Endothelial cell of umbilical vein (primary cell): ENCODE results near the gene HIVEP3. TPM values are rescaled to one million over a fixed set of nuclear protein-coding genes. Genes with fewer than 3 reads are reported as not detected.

Experiments
- BruUV-seq: library from RNA; stranded (reverse); fragments of 400-500 nt; replicated peaks from 2 replicates; lab custom pipeline; 2021; lab: Mats Ljungman, UMichigan
- CTCF ChIA-PET: fragments of 300-600, 350-600 bp; sonication (Branson Sonifier 250); formaldehyde crosslinking; loops from one replicate; lab custom pipeline; 2021; ENCODE audit warnings: antibody characterized with exemption, inconsistent platforms; lab: Charles Lee
- POLR2A ChIA-PET: fragments of 300-600, 350-600 bp; sonication (Branson Sonifier 250); formaldehyde crosslinking; loops from one replicate; lab custom pipeline; 2021; ENCODE audit warnings: antibody characterized with exemption, inconsistent platforms; lab: Charles Lee
- DNase-seq: peaks from one replicate; pipeline ENCODE4 v3.0.0-alpha.2; 2011; ENCODE audit warnings: low read depth, low spot score
- FAIRE-seq: peaks from 2 replicates; lab custom pipeline; 2011; peaks lifted over from hg19 to GRCh38; lab: Jason Lieb, UNC
- H2AFZ ChIP-seq: 2 replicates; pipeline ENCODE4 v1.6.0; 2012; ENCODE audit warnings: low read depth, low read length, control low read depth, inconsistent platforms
- H3K27ac ChIP-seq: 2 replicates; pipeline ENCODE4 v1.5.1; 2011; ENCODE audit warnings: low read depth, mild to moderate bottlenecking, control low read depth, low read length, moderate library complexity; ENCODE audit not compliant: insufficient read depth
- H3K27me3 ChIP-seq, 2 experiments: 2 replicates each; pipeline versions ENCODE4 v1.6.0 to v1.6.1; 2011; ENCODE audit warnings: low read length in 2 of 2, mixed read lengths in 1 of 2; ENCODE audit not compliant: control insufficient read depth in 2 of 2, insufficient read depth in 2 of 2
- H3K36me3 ChIP-seq, 2 experiments: 2 replicates in 1 of 2; 3 replicates in 1 of 2; pipeline ENCODE4 v1.5.1; 2011; ENCODE audit warnings: low read length in 2 of 2, mild to moderate bottlenecking in 1 of 2, moderate library complexity in 1 of 2; ENCODE audit not compliant: control insufficient read depth in 2 of 2, insufficient read depth in 2 of 2; ENCODE audit errors: extremely low read depth in 1 of 2
- H3K4me1 ChIP-seq: 3 replicates; pipeline ENCODE4 v1.5.1; 2011; ENCODE audit warnings: mild to moderate bottlenecking, low read length; ENCODE audit not compliant: control insufficient read depth, insufficient read depth; ENCODE audit errors: extremely low read depth
- H3K4me2 ChIP-seq: 2 replicates; pipeline ENCODE4 v1.6.1; 2011; ENCODE audit warnings: low read length, control low read depth, mixed read lengths; ENCODE audit not compliant: insufficient read depth
- H3K4me3 ChIP-seq, 3 experiments: fragments of 200-600 bp in 1 of 3; sonication (generic), shearing (Covaris generic) in 1 of 3; replicated peaks in 1 of 3; 2 replicates each; pipeline ENCODE4 v1.5.1; 2011 to 2016; ENCODE audit warnings: control low read depth in 3 of 3, low read length in 3 of 3, mild to moderate bottlenecking in 2 of 3, inconsistent platforms in 1 of 3, low read depth in 1 of 3, moderate library complexity in 1 of 3; ENCODE audit not compliant: insufficient read depth in 1 of 3
- H3K79me2 ChIP-seq: 2 replicates; pipeline ENCODE4 v1.6.0; 2012; ENCODE audit warnings: low read length, inconsistent platforms; ENCODE audit not compliant: control insufficient read depth, insufficient read depth
- H3K9ac ChIP-seq: replicated peaks from 2 replicates; pipeline ENCODE3; 2011; ENCODE audit warnings: low read length, control low read depth; ENCODE audit not compliant: insufficient read depth; ENCODE audit errors: extremely low read depth
- H3K9me1 ChIP-seq: replicated peaks from 3 replicates; pipeline ENCODE4 v1.6.0; 2011; ENCODE audit warnings: mild to moderate bottlenecking, low read length; ENCODE audit not compliant: control insufficient read depth, insufficient read depth; ENCODE audit errors: extremely low read depth
- H3K9me3 ChIP-seq: replicated peaks from 2 replicates; pipeline ENCODE4 v1.5.1; 2012; ENCODE audit warnings: low read length, inconsistent platforms; ENCODE audit not compliant: control insufficient read depth, insufficient read depth
- H4K20me1 ChIP-seq: replicated peaks from 2 replicates; pipeline ENCODE3; 2011; ENCODE audit warnings: mild to moderate bottlenecking, low read length; ENCODE audit not compliant: control insufficient read depth, insufficient read depth; ENCODE audit errors: extremely low read depth
- EZH2 ChIP-seq: IDR thresholded peaks from 2 replicates; pipeline ENCODE4 v1.6.1; 2012; ENCODE audit warnings: borderline replicate concordance, low read depth, mild to moderate bottlenecking, moderate library complexity, low read length, inconsistent platforms; ENCODE audit not compliant: severe bottlenecking
- FOS ChIP-seq: IDR thresholded peaks from 2 replicates; pipeline ENCODE4 v1.6.1; 2011; ENCODE audit warnings: mild to moderate bottlenecking, low read length, moderate library complexity, borderline replicate concordance; ENCODE audit not compliant: insufficient read depth
- GATA2 ChIP-seq: IDR thresholded peaks from 2 replicates; pipeline ENCODE4 v1.7.0; 2011; ENCODE audit warnings: low read depth, mild to moderate bottlenecking, moderate library complexity, mixed read lengths, low read length; ENCODE audit not compliant: insufficient read length, insufficient read depth
- JUN ChIP-seq: IDR thresholded peaks from 2 replicates; pipeline ENCODE4 v1.6.1; 2011; ENCODE audit warnings: borderline replicate concordance, low read depth; ENCODE audit not compliant: insufficient read length, insufficient read depth
- MYC ChIP-seq: IDR thresholded peaks from one replicate; pipeline ENCODE4 v1.6.1; 2011; ENCODE audit warnings: mild to moderate bottlenecking, low read depth, low read length
- POLR2A ChIP-seq: IDR thresholded peaks from 2 replicates; pipeline ENCODE4 v1.6.1; 2012; ENCODE audit warnings: low read depth, mild to moderate bottlenecking, control low read depth, low read length
- POLR2AphosphoS5 ChIP-seq: IDR thresholded peaks from 2 replicates; pipeline ENCODE4 v1.6.1; 2012; ENCODE audit warnings: low read depth, mild to moderate bottlenecking, control low read depth, low read length, moderate library complexity; ENCODE audit not compliant: insufficient read depth
- dilution Hi-C: fragments of 300-500 bp; cut with MboI; formaldehyde crosslinking; loops from one replicate; pipeline ENCODE4 v1.15.0; 2019; ENCODE audit warnings: low sequenced_read_pairs; ENCODE audit not compliant: extremely low pct_ligation_motif_present
- intact Hi-C: fragments of 100-400 bp; cut with micrococcal nuclease; formaldehyde crosslinking; loops from one replicate; pipeline ENCODE4 v1.10.0; 2022
- polyA plus RNA-seq, 4 experiments: library from polyadenylated mRNA; depleted of rRNA in 3 of 4; stranded (reverse) in 3 of 4; unstranded in 1 of 4; fragments of >200 nt; gene quantifications; 2 replicates each; pipeline versions ENCODE4 v1.2.1 to v1.2.3, GENCODE V29; 2011 to 2012; ENCODE audit warnings: missing spikeins in 1 of 4
- total RNA-seq: library from RNA; stranded (reverse); gene quantifications from 2 replicates; pipeline ENCODE4 v1.2.3, GENCODE V29; 2021
- TF ChIP-seq, protein P1 (sequence below): IDR thresholded peaks from 2 replicates; pipeline ENCODE4 v1.6.1; 2011; ENCODE audit not compliant: insufficient read depth, insufficient read length
- TF ChIP-seq, protein P2 (sequence below), 2 donors: IDR thresholded peaks; 1 replicate in 1 of 2; 2 replicates in 1 of 2; pipeline ENCODE4 v1.5.1; 2011; ENCODE audit warnings: low read length in 2 of 2, mild to moderate bottlenecking in 2 of 2, moderate library complexity in 2 of 2, control low read depth in 1 of 2, inconsistent platforms in 1 of 2, low read depth in 1 of 2; ENCODE audit not compliant: insufficient read depth in 1 of 2; ENCODE audit errors: extremely low read depth in 1 of 2

HIVEP3 gene
- total and polyA plus RNA-seq, 2 donors (not counting 3 experiments of a cell fraction or from before 2014, with no cell fraction given): 3.4 to 4.0 TPM

DNA sequence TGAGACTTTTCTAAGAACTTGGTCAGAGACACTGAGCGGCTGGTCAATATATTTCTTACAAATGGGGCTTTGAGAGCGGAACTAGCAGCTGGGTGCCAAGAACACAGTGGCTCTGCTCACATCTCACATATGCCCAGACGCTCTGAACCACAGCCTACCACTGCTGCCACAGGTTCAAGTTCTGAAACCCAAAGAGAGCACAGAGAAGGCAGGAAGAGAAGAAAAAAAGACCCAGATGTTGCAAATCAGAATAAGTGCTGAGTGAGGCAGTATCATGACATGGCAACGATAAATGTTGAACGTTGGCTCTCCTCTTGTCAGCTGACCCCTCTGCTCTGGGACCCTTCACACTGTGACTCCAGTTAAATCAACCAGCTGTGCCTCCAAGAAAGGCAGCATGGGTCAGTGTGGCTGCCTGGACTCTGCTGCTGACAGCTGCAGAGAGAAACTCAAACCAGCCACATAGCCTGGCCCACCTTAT, 26.4 kb downstream of the HIVEP3 start:
- H4K20me1 ChIP-seq: no peaks in the 10 kb centered on the region
- no peak overlapping the region for H3K27ac ChIP-seq
- H3K9ac ChIP-seq: no peak overlapping the region
- TF ChIP-seq MYC (no peak), JUN (no peak), GATA2 (no peak), POLR2A (no peak), FOS (no peak), POLR2AphosphoS5 (no peak), EZH2 (no peak)
- TF ChIP-seq, protein P1, sequence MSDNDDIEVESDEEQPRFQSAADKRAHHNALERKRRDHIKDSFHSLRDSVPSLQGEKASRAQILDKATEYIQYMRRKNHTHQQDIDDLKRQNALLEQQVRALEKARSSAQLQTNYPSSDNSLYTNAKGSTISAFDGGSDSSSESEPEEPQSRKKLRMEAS: no peak
- TF ChIP-seq, protein P2, sequence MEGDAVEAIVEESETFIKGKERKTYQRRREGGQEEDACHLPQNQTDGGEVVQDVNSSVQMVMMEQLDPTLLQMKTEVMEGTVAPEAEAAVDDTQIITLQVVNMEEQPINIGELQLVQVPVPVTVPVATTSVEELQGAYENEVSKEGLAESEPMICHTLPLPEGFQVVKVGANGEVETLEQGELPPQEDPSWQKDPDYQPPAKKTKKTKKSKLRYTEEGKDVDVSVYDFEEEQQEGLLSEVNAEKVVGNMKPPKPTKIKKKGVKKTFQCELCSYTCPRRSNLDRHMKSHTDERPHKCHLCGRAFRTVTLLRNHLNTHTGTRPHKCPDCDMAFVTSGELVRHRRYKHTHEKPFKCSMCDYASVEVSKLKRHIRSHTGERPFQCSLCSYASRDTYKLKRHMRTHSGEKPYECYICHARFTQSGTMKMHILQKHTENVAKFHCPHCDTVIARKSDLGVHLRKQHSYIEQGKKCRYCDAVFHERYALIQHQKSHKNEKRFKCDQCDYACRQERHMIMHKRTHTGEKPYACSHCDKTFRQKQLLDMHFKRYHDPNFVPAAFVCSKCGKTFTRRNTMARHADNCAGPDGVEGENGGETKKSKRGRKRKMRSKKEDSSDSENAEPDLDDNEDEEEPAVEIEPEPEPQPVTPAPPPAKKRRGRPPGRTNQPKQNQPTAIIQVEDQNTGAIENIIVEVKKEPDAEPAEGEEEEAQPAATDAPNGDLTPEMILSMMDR (IDR thresholded peaks at IDR 0.05; ENCODE audit: extremely low read depth in 1 of 2, insufficient read depth in 1 of 2, low read depth in 1 of 2, low read length in 2 of 2): no peak
- no peak overlapping the region for H2AFZ ChIP-seq
- intact Hi-C loops: no loop called here
- no peak overlapping the region for H3K4me2 ChIP-seq
- no peaks in the 10 kb centered on the region for H3K79me2 ChIP-seq
- no peaks in the 10 kb centered on the region for H3K9me3 ChIP-seq
- CTCF ChIA-PET: interaction anchor here (0.7 to 3.4 kb wide), 11 partner anchors 10 to 319 kb away, joined by 3 to 22 read pairs (median 4); partner anchors contain the start of gene HIVEP3
- H3K9me1 ChIP-seq: no peaks in the 10 kb centered on the region
- no peak for DNase-seq
- peak; percentile 35 for FAIRE-seq
- POLR2A ChIA-PET: interaction anchor here (0.7 kb wide), 1 partner anchor 309 kb away, joined by 4 read pairs; no protein-coding TSS in a partner anchor
- BruUV-seq: no TSS peak
- dilution Hi-C loops: no loop called here
- no peaks in the 10 kb centered on the region for H3K36me3 ChIP-seq
- no peaks in the 10 kb centered on the region for H3K27me3 ChIP-seq
- no peak overlapping the region for H3K4me3 ChIP-seq
- H3K4me1 ChIP-seq: peaks cover 17% of the 10 kb centered on the region
